Activated CD4-positive, alpha-beta T cell treated with anti-CD3 and anti-CD28 coated beads, Interleukin-2, amount 10 ng/mL, durations not matched to agents 7 days and 5 days (primary cell): ENCODE measurements around the gene SERPIND1. TPM values are rescaled to one million over a fixed set of nuclear protein-coding genes. Genes with fewer than 3 reads are reported as not detected.
"Not testable (repeated sequence)": the region's sequence is repeated elsewhere in the genome, so short reads cannot be mapped to it uniquely, and the experiment has no call there.

ENCODE experiments used
- CTCF ChIA-PET: fragments of 350-600 bp; sonication (Branson Sonifier 250); formaldehyde crosslinking; loops from one replicate; lab custom pipeline; 2021; ENCODE audit warnings: antibody characterized with exemption; lab: Charles Lee
- POLR2A ChIA-PET: fragments of 350-600 bp; sonication (Branson Sonifier 250); formaldehyde crosslinking; loops from one replicate; lab custom pipeline; 2021; ENCODE audit warnings: antibody characterized with exemption; lab: Charles Lee
- DNase-seq: peaks from one replicate; pipeline ENCODE4 v3.0.0-alpha.2; 2020
- H3K27ac Mint-ChIP-seq: one replicate; pipeline ENCODE4 v1.8.0; 2021; ENCODE audit warnings: mild to moderate bottlenecking, moderate library complexity, mixed read lengths
- H3K27me3 Mint-ChIP-seq: one replicate; pipeline ENCODE4 v1.8.0; 2021; ENCODE audit warnings: mixed read lengths
- H3K36me3 Mint-ChIP-seq: one replicate; pipeline ENCODE4 v1.8.0; 2021; ENCODE audit warnings: low read depth, mixed read lengths
- H3K4me1 Mint-ChIP-seq: one replicate; pipeline ENCODE4 v1.8.0; 2021; ENCODE audit warnings: mixed read lengths
- H3K4me3 Mint-ChIP-seq: one replicate; pipeline ENCODE4 v1.8.0; 2021; ENCODE audit warnings: mild to moderate bottlenecking, moderate library complexity, mixed read lengths
- H3K9me3 Mint-ChIP-seq: one replicate; pipeline ENCODE4 v1.8.0; 2021; ENCODE audit warnings: mixed read lengths
- total RNA-seq, 2 experiments: library from RNA; stranded (reverse); gene quantifications; one replicate each; pipeline ENCODE4 v1.2.3, GENCODE V29; 2021

Gene SERPIND1
- total RNA-seq, 2 experiments from 2014 or later = not detected

DNA sequence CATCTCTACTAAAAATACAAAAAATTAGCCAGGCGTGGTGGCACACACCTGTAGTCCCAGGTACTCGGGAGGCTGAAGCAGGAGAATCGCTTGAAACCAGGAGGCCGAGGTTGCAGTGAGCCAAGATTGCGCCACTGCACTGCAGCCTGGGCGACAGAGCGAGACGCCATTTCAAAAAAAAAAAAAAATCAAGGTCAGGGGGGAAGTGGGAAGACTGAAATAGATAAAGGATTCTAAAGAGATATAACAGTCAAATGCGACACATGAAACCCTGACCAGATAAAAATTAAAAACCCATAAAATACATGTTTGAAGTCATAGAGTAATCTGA, 4.5 kb upstream of the SERPIND1 start:
- DNase-seq, POLR2A ChIA-PET, H3K36me3 Mint-ChIP-seq, H3K27ac Mint-ChIP-seq, H3K4me1 Mint-ChIP-seq, H3K4me3 Mint-ChIP-seq, CTCF ChIA-PET, H3K27me3 Mint-ChIP-seq, H3K9me3 Mint-ChIP-seq: not testable (repeated sequence)

DNA sequence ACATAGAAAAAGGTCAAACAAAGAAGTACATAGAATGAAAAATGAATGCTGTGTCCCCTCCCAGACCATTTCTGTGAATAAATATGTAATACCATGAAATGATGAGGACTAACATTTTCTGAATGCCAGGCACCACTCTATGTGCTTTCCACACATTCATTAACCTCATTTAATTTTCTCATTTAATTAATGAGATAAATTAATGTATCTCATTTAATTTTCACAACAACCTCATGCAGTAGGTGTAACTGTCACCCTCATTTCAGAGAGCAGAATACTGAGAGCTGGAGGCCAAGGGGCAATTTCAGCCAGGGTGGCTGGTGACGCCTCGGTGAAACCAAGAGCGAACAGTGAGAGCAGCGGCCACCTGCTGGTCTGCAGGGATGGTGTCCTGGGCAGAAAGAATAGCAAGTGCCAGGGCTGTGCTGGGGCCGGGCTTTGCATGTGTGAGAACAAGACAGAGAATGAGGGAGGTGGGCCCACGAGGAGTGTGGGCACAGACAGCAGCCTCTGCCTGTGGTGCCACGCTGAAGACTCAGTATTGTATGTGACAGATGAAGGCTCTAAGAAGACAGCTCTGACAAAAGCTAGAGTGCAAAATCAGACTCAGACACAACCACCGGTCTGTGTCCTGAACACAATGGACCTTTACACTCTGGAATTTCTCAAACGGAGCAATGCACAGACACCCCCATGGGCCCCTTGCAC, 1.8 kb upstream of the SERPIND1 start:
- ChIA-PET POLR2A (no interaction called here), CTCF (interaction anchor here (1.5 kb wide), 1 partner anchor 12 kb away, joined by 3 read pairs; no protein-coding TSS in a partner anchor)

DNA sequence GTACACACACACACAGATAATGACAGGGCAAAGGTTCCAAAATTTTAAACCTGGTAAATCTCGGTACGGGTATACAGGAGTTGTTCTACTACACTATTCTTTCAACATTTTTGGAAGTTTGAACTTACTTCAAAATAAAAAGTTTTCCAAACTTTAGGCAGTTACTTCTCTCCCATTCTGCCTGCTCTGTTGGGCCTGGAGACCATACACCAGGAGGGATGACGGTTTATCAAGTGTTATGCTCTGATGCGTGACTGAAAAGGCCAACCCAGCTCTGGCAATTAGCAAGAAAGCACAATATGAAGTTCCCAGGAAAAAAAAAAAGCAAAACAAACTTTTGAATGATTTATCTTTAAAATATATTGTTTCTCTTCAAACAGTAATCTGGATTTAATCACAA, 969 bp downstream of the SERPIND1 start:
- no peak overlapping the region for H3K4me3 Mint-ChIP-seq
- DNase-seq = no peak
- H3K27me3 Mint-ChIP-seq = no peaks in the 10 kb centered on the region
- H3K4me1 Mint-ChIP-seq = peaks cover 8% of the 10 kb centered on the region
- H3K27ac Mint-ChIP-seq = no peak overlapping the region
- peaks cover 9% of the 10 kb centered on the region for H3K36me3 Mint-ChIP-seq
- ChIA-PET CTCF (no interaction called here), POLR2A (no interaction called here)
- no peaks in the 10 kb centered on the region for H3K9me3 Mint-ChIP-seq

More for the DNA sequence above, 1.8 kb upstream of the SERPIND1 start:
- Mint-ChIP-seq H3K9me3 (no peaks in the 10 kb centered on the region), H3K4me3 (no peak overlapping the region), H3K27ac (no peak overlapping the region), H3K36me3 (peaks cover 4% of the 10 kb centered on the region), H3K4me1 (peaks cover 6% of the 10 kb centered on the region), H3K27me3 (no peaks in the 10 kb centered on the region)
- no peak for DNase-seq

DNA sequence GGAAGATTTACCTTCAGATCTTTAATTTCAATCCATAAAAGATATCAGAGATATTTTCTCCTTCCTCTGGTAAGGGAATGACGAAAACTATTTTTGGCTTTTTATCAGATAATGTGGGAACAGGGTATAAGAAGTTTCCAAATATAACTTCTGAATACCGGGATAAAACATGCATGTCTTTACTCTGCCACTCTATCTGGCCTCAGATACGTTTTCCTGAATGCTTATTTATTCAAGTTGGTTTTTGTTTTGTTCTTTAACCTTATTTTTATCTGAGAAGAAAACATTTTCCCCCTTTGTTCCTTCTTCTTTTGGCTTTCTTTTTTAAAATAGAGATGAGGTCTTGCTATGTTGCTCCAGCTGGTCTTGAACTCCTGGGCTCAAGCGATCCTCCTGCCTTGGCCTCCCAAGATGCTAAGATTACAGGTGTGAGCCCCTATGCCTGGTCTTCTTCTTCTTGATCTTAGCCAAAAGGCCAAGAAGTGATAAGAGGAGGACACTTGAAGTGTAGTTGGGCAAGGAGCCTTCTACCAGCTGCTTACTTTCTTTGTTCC, 1.5 kb downstream of the SERPIND1 start:
- ChIA-PET POLR2A (no interaction called here), CTCF (interaction anchor here (0.6 kb wide), 1 partner anchor 162 kb away, joined by 3 read pairs; no protein-coding TSS in a partner anchor)
- Mint-ChIP-seq H3K27ac (no peak overlapping the region), H3K9me3 (no peaks in the 10 kb centered on the region), H3K4me3 (no peak overlapping the region), H3K36me3 (peaks cover 9% of the 10 kb centered on the region), H3K27me3 (no peaks in the 10 kb centered on the region), H3K4me1 (peaks cover 8% of the 10 kb centered on the region)
- no peak for DNase-seq

GRCh38 chr22:20776624-20777405, 2.9 kb downstream of the SERPIND1 start:
- ChIA-PET CTCF (no interaction called here), POLR2A (no interaction called here)
- Mint-ChIP-seq H3K4me3 (no peak overlapping the region), H3K9me3 (no peaks in the 10 kb centered on the region), H3K27ac (no peak overlapping the region), H3K27me3 (no peaks in the 10 kb centered on the region), H3K4me1 (peaks cover 12% of the 10 kb centered on the region), H3K36me3 (peaks cover 9% of the 10 kb centered on the region)
- DNase-seq = no peak

- ChIA-PET POLR2A (no interaction called here), CTCF (interaction anchor here (0.5 to 1.1 kb wide), 2 partner anchors 9 to 325 kb away, joined by 3 read pairs; no protein-coding TSS in a partner anchor)
- no peak overlapping the region for H3K27ac Mint-ChIP-seq
- no peaks in the 10 kb centered on the region for H3K27me3 Mint-ChIP-seq
- no peak overlapping the region for H3K4me3 Mint-ChIP-seq
- H3K4me1 Mint-ChIP-seq = peaks cover 12% of the 10 kb centered on the region
- peaks cover 9% of the 10 kb centered on the region for H3K36me3 Mint-ChIP-seq
- no peaks in the 10 kb centered on the region for H3K9me3 Mint-ChIP-seq
- no peak for DNase-seq
These were observed 3.7 kb downstream of the SERPIND1 start for GRCh38 chr22:20777420-20778177.

GRCh38 chr22:20779014-20779817, 5.3 kb downstream of the SERPIND1 start:
- no peak overlapping the region for H3K4me3 Mint-ChIP-seq

DNA sequence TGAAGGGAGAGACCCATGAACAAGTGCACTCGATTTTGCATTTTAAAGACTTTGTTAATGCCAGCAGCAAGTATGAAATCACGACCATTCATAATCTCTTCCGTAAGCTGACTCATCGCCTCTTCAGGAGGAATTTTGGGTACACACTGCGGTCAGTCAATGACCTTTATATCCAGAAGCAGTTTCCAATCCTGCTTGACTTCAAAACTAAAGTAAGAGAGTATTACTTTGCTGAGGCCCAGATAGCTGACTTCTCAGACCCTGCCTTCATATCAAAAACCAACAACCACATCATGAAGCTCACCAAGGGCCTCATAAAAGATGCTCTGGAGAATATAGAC, 5.9 kb downstream of the SERPIND1 start:
- ChIA-PET POLR2A (no interaction called here), CTCF (no interaction called here)
- no peak overlapping the region for H3K4me3 Mint-ChIP-seq
- H3K27me3 Mint-ChIP-seq = no peaks in the 10 kb centered on the region
- no peak overlapping the region for H3K27ac Mint-ChIP-seq
- no peak for DNase-seq
- no peaks in the 10 kb centered on the region for H3K9me3 Mint-ChIP-seq
- H3K36me3 Mint-ChIP-seq = peaks cover 9% of the 10 kb centered on the region
- H3K4me1 Mint-ChIP-seq = peaks cover 12% of the 10 kb centered on the region

More at GRCh38 chr22:20779014-20779817, 5.3 kb downstream of the SERPIND1 start:
- peaks cover 12% of the 10 kb centered on the region for H3K4me1 Mint-ChIP-seq
- no peaks in the 10 kb centered on the region for H3K9me3 Mint-ChIP-seq
- no peaks in the 10 kb centered on the region for H3K27me3 Mint-ChIP-seq
- ChIA-PET POLR2A (no interaction called here), CTCF (no interaction called here)
- DNase-seq = no peak
- peaks cover 9% of the 10 kb centered on the region for H3K36me3 Mint-ChIP-seq
- H3K27ac Mint-ChIP-seq = peak overlapping the region; percentile 55

DNA sequence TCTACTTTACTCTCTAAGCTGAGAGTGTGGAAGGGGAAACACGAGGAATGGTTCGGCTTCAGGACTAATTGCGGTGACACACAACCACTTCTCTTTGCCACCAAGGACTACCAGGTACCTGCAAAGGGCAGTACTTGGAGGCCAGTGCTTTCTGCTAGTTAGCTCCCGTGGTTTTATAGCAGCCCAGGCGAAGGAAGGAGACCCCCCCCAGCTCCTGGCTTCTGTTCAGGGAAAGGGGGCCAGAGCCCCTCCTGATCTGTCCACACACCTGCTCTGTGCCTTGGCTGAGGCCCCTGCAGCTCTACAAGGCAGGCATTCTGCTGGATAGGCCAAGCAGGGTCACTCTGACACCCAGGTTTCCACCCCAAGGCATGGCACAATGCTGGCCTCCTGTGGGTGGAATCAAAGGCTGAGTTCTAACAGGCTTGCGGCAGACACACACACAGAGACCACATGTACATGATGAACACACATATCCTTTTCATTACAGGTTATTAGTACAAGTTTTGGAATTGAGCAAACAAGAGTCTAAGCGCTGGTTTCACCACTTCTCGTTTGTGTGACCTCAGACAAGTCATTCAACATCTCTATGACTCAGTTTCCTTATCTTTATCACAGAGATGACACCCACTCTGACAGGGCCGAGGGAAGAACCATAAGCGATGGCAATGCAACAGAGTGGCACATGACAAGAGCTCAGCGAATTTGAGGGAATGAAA, 7.5 kb downstream of the SERPIND1 start:
- H3K4me3 Mint-ChIP-seq = no peak overlapping the region
- POLR2A ChIA-PET = no interaction called here
- no peak overlapping the region for H3K27ac Mint-ChIP-seq
- no peaks in the 10 kb centered on the region for H3K9me3 Mint-ChIP-seq
- no peaks in the 10 kb centered on the region for H3K27me3 Mint-ChIP-seq
- DNase-seq = no peak
- peaks cover 9% of the 10 kb centered on the region for H3K36me3 Mint-ChIP-seq
- peaks cover 12% of the 10 kb centered on the region for H3K4me1 Mint-ChIP-seq
- CTCF ChIA-PET = no interaction called here

GRCh38 chr22:20782083-20782482, 8.2 kb downstream of the SERPIND1 start:
- H3K4me1 Mint-ChIP-seq = peaks cover 12% of the 10 kb centered on the region
- H3K9me3 Mint-ChIP-seq = no peaks in the 10 kb centered on the region
- H3K36me3 Mint-ChIP-seq = peaks cover 9% of the 10 kb centered on the region
- ChIA-PET POLR2A (no interaction called here), CTCF (no interaction called here)
- no peak overlapping the region for H3K4me3 Mint-ChIP-seq
- H3K27me3 Mint-ChIP-seq = no peaks in the 10 kb centered on the region
- DNase-seq = no peak
- no peak overlapping the region for H3K27ac Mint-ChIP-seq

GRCh38 chr22:20782596-20783299, 8.8 kb downstream of the SERPIND1 start:
- Mint-ChIP-seq H3K9me3 (no peaks in the 10 kb centered on the region), H3K4me1 (peaks cover 12% of the 10 kb centered on the region), H3K27ac (no peak overlapping the region), H3K4me3 (no peak overlapping the region), H3K27me3 (no peaks in the 10 kb centered on the region), H3K36me3 (peaks cover 9% of the 10 kb centered on the region)
- ChIA-PET POLR2A (no interaction called here), CTCF (interaction anchor here (1.2 kb wide), 1 partner anchor 9 kb away, joined by 3 read pairs; the partner anchor contains the start of gene SERPIND1)
- no peak for DNase-seq
